GM19328 (cell line): ENCODE data around the gene CDPF1.
A peak's percentile ranks its signal among the peaks of the same experiment; 100 is the strongest.

ENCODE experiments used
- ATAC-seq: cut with Tn5 transposase; IDR thresholded peaks from one replicate; pipeline ENCODE4 v1.9.1; 2021; ENCODE audit warnings: mild to moderate bottlenecking, moderate library complexity; ENCODE audit not compliant: unreplicated experiment

The CDPF1 gene

GRCh38 chr22:46250035-46250782, at the start of gene CDPF1:
TSS of gene CDPF1 (minus strand) at chr22:46250293. CDS start at chr22:46248284, 2,009 bp downstream.
- peak; percentile 79 for ATAC-seq

- ATAC-seq, result no peak
These were observed 49.0 kb upstream of the CDPF1 start for GRCh38 chr22:46299101-46299500.

GRCh38 chr22:46297151-46297812, 47.2 kb upstream of the CDPF1 start:
- ATAC-seq, result no peak

DNA sequence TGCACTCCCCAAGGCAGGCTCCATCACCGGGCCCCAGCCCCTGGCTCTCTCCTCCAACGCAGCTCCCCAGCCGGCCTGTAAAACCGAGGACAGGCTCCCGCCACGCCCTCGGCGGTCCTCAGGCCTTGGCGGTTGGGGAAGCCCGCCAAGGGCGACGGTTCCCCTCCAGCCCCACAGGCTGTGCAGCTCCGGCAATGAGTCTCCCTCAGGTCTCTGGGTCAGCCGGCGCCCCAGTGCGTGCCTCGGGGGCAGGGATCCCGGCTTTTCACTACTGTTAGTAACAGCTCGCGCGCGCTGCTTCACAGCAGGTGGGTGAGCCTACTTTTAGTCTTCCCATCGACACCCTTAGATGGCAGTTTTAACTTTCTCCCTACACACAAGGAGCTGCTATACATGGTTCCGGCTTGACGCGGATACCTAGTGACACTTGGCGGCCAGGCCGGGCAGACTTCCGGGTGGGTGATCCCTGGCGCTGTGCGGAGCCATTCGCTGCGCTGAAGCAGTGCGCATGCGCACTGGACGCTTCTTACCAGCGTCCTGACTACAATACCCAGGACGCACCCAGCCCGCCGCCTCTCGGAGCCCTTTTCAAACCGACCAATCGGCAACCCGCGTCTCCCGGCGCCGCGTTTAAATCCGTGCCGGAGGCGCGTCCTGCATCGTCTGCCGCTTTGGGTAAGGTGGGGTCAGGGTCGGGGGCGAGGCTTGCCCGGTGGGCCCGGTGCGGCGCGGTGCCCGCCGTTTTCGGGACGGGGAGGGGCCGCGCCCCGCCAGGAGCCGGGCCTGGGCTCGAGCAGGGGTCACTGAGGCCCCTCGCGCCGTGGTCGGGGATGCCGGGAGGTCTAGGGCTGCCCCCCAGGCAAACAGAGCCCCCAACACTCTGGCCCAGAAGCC, 46.4 kb upstream of the CDPF1 start, which contains the start of gene GTSE1:
TSS of gene GTSE1 (plus strand) at position 614 of the 894 bp plus-strand sequence. CDS start 531 bp downstream, outside the sequence.
- peak; percentile 90 for ATAC-seq

- no peak for ATAC-seq
These were observed 45.3 kb upstream of the CDPF1 start for GRCh38 chr22:46295277-46295971.

DNA sequence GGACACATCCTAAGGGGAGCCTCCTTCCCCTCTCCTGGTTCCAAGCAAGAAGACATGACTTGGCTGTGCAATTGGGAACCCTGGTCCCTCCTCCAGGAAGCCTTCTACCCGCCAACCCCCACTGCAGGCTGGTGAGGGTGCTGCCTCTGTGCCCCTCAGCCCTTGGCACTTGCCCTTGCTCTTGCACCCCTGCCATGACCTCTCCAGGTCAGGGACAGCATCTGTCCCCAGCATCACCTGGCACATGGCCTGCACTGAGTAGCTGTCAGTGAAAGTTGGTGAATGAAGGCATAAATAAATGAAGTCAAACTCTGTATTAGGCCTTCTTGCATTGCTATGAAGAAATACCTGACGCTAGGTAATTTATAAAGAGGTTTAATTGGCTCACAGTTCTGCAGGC, 44.7 kb upstream of the CDPF1 start:
- no peak for ATAC-seq

GRCh38 chr22:46293577-46294260, 43.6 kb upstream of the CDPF1 start:
- no peak for ATAC-seq

- no peak for ATAC-seq
These were observed 42.6 kb upstream of the CDPF1 start for GRCh38 chr22:46292732-46293131.

- no peak for ATAC-seq
These were observed 42.1 kb upstream of the CDPF1 start for GRCh38 chr22:46292173-46292572.

GRCh38 chr22:46290843-46291785, 41.0 kb upstream of the CDPF1 start:
- no peak for ATAC-seq

DNA sequence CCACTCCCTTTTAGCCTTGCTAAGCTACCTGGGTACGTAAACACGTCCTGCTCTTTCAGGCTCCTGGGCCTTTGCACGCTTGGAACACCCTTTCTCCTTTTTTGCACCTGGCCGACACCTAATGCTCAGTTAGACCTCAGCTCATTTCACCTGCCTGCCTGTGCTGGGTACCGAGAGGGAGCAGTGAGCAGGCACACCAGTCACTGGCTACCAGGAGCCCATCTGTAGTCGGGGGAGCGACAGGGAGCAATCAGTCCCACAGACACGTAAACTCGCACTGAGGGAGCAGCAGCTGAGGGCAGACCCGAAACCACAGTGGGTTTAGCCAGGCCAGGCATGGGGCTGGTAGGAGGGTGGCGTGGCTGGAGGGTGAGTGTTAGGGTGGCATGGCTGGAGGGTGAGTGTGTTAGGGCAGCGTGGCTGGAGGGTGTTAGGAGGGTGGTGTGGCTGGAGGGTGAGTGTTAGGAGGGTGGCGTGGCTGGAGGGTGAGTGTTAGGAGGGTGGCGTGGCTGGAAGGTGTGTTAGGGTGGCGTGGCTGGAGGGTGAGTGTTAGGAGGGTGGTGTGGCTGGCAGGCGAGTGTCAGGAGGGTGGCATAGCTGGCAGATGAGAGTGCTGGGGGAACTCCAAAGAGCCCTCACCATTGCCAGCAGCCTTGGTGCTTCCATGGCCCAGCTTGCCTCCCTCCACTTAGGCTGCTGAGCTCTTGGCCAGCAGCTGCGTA, 40.2 kb upstream of the CDPF1 start:
- no peak for ATAC-seq

GRCh38 chr22:46289244-46289891, 39.3 kb upstream of the CDPF1 start:
- no peak for ATAC-seq

DNA sequence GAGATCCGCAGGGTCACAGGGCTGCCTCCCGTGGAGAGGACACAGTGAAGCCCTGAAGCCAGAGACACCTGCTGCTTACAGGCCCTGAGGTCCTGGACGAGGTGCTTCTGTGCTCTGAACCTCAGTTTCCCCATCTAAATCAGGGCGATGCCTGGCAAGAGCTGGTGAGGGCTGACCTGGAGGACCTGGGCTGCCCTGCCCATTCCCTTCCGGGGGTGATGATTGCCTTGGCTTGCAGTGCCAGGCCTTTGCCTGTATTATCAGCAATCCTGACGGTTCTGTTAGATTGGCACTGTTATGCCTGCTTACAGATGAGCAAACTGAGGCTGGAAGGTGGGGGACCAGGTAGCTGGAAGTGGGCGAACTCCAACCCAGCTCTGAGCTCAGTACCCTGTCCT, 38.8 kb upstream of the CDPF1 start:
- no peak for ATAC-seq

DNA sequence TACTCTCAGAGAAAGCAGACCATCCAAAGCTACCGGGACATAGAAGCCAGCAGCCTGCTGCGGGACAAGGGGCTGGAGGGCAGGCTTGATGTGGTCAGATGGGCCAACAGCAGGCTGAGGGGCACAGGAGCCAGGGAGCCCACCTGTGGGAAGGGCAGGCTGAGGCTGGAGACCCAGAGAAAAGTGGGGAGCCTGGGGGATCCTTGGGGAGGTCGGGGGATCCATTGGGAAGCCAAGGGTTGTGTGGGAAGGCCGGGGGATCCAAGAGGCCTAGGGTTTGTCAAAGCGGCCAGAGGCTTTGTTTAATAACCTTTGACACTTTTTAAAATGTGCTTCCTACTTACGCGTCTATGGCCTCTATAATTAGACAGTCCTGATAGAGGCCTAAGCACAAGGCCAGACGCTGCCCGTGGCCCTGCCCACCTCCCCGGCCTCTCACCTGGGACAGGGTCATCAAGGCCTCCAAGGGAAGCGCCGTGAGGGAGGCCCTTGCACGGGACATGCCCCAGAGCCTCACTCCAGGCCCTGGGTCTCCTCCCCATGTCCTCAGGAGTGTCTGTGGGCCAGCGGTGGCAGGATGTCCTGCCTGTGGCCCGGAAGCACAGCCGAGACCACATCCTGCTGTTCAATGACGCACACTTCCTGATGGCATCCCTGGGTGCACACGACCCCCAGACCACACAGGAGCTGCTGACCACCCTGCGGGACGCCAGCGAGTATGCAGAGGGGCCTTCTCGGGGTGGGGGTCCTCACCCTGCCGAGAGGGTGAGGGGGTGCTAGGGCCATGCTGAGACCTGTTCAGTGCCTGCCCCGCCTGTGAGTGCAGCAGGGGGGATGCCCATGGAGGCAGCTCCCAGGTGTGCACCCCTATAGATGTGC, 38.0 kb upstream of the CDPF1 start:
- no peak for ATAC-seq

DNA sequence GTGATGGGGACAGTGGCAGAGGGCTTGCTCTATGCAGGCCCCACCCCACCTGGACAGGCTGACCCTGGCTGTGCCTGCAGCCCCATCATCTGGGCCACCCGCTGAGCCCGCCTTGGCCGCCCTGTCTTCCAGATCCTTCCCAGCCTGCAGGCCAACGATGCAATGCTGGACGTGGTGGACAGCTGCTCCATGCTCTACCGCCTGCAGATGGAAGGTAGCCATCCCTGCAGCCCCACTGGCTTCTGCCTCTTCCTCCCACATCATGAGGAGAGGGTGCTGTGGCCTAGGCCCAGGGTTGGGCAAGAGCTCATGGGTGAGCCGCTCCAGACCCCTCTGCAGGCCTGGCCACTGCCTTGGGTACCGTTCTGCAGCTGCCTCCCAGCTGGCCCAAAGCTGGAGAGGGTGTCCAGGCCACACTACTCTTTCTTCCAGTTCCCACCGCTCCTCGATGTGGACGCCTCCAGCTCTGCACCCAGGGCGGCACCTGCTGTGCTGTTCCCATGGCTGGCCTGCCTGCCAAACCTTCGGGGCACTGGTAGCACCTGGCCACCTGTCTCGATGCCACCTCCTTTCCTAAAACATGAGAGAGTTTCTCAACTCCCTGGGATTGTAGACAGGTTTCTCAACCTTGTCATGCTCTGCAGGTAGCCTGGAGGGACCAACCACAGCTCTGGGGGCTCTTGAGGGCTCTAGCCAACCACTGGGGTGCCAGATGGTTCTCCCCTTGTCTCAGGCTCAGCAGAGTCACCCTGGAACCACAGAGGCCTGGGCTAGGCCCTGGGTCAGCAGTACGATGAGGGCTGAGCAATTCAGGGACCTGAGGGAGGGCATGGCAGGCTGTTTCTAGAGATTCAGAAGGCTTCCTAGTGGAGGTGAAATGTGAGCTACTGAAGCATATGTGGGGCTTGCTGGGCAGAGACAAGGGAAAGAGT, 37.1 kb upstream of the CDPF1 start:
- ATAC-seq, result no peak

DNA sequence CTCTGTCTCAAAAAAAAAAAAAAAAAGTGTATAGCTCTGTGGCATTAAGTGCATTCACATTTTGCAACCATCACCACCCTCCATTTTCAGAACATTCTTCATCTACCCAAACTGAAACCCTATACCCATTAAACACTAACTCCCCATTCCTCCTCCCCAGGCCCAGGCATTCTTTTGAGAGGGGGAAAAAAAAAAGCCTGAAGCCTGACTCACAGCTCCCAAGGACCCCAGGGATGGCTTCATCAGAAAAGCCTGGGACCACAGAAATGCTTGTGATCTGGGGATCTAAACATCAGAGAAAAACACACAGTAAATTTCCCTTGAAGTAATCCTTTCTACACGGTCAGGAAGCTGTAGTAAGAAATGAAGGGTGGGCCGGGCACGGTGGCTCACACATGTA, 35.9 kb upstream of the CDPF1 start:
- ATAC-seq, result no peak
